Hepatocyte (in vitro differentiated cells): ENCODE results near the gene EVX2. TPM values are rescaled to one million over a fixed set of nuclear protein-coding genes. Genes with fewer than 3 reads are reported as not detected.

Experiments used
- DNase-seq: peaks from one replicate; pipeline ENCODE4 v3.0.0-alpha.2; 2016; ENCODE audit warnings: low spot score
- H2AFZ ChIP-seq: fragments of 200-600 bp; sonication (generic); 2 replicates; pipeline ENCODE4 v1.6.0; 2016; ENCODE audit warnings: antibody characterized with exemption, mild to moderate bottlenecking
- H3K27ac ChIP-seq: fragments of 200-600 bp; sonication (generic); 2 replicates; pipeline ENCODE4 v1.5.1; 2016; ENCODE audit warnings: mild to moderate bottlenecking
- H3K27me3 ChIP-seq: fragments of 200-600 bp; sonication (generic); 2 replicates; pipeline ENCODE4 v1.6.1; 2016
- H3K36me3 ChIP-seq: fragments of 200-600 bp; sonication (generic); replicated peaks from 2 replicates; pipeline ENCODE4 v1.5.1; 2016; ENCODE audit warnings: low read depth; ENCODE audit not compliant: insufficient read depth
- H3K4me1 ChIP-seq: fragments of 200-600 bp; sonication (generic); 2 replicates; pipeline ENCODE4 v1.5.1; 2016; ENCODE audit warnings: mild to moderate bottlenecking, moderate library complexity; ENCODE audit not compliant: insufficient read depth
- H3K4me2 ChIP-seq: fragments of 200-600 bp; sonication (generic); 2 replicates; pipeline ENCODE4 v1.6.0; 2016
- H3K4me3 ChIP-seq: fragments of 200-600 bp; sonication (generic); 2 replicates; pipeline ENCODE4 v1.5.1; 2016; ENCODE audit warnings: mild to moderate bottlenecking
- H3K79me2 ChIP-seq: fragments of 200-600 bp; sonication (generic); 2 replicates; pipeline ENCODE4 v1.6.0; 2017; ENCODE audit warnings: mild to moderate bottlenecking
- H3K9me2 ChIP-seq: fragments of 200-600 bp; sonication (generic); replicated peaks from 2 replicates; pipeline ENCODE4 v1.6.0; 2017; ENCODE audit warnings: mild to moderate bottlenecking; ENCODE audit not compliant: insufficient read depth
- H3K9me3 ChIP-seq: fragments of 200-600 bp; sonication (generic); 2 replicates; pipeline ENCODE4 v1.5.1; 2016; ENCODE audit warnings: low read depth, mild to moderate bottlenecking
- H4K20me1 ChIP-seq: fragments of 200-600 bp; sonication (generic); 2 replicates; pipeline ENCODE4 v1.6.0; 2016; ENCODE audit warnings: mild to moderate bottlenecking; ENCODE audit not compliant: insufficient read depth, poor library complexity, severe bottlenecking
- EZH2 ChIP-seq: fragments of 200-600 bp; sonication (generic); IDR thresholded peaks from 2 replicates; pipeline ENCODE4 v1.6.1; 2016; ENCODE audit warnings: antibody characterized with exemption, mild to moderate bottlenecking, borderline replicate concordance
- EZH2phosphoT487 ChIP-seq: fragments of 200-600 bp; sonication (generic); IDR thresholded peaks from one replicate; pipeline ENCODE4 v1.6.1; 2018; ENCODE audit warnings: antibody characterized with exemption, mild to moderate bottlenecking, low read depth, moderate library complexity; ENCODE audit not compliant: unreplicated experiment, severe bottlenecking
- WGBS: methylation state at CpG from one replicate; pipeline ENCODE4 v1.1.6; 2016; ENCODE audit warnings: low lambda C conversion rate; ENCODE audit errors: missing lambda C conversion rate; 5-methylcytosine and 5-hydroxymethylcytosine counted together
- polyA plus RNA-seq: library from polyadenylated mRNA; unstranded; fragments of >200 nt; fragmentation: Nextera tagmentation; extraction: Ambion mirVana; gene quantifications from 2 replicates; pipeline ENCODE4 v1.2.1, GENCODE V29; 2016
- total RNA-seq: library from RNA; depleted of rRNA; stranded (reverse); fragments of >200 nt; gene quantifications from 2 replicates; pipeline ENCODE4 v1.2.3, GENCODE V29; 2014
- TF ChIP-seq, protein P1 (sequence below): fragments of 200-600 bp; sonication (generic); IDR thresholded peaks from 2 replicates; pipeline ENCODE4 v1.5.1; 2016; ENCODE audit warnings: antibody characterized with exemption, mild to moderate bottlenecking; ENCODE audit not compliant: poor library complexity

EVX2 gene
- total and polyA plus RNA-seq, 2 experiments from 2014 or later = 1.7 to 3.5 TPM

GRCh38 chr2:176105078-176105729 is 21.4 kb upstream of the EVX2 start:
- peaks cover 13% of the 10 kb centered on the region for H4K20me1 ChIP-seq
- peak overlapping the region; percentile 70 for H3K4me3 ChIP-seq
- H3K27me3 ChIP-seq = peaks cover 94% of the 10 kb centered on the region
- H3K9me2 ChIP-seq = no peaks in the 10 kb centered on the region
- WGBS = 10% methylated on average over 21 of the region's 25 CpGs
- H3K79me2 ChIP-seq = peaks cover 60% of the 10 kb centered on the region
- TF ChIP-seq, protein P1, sequence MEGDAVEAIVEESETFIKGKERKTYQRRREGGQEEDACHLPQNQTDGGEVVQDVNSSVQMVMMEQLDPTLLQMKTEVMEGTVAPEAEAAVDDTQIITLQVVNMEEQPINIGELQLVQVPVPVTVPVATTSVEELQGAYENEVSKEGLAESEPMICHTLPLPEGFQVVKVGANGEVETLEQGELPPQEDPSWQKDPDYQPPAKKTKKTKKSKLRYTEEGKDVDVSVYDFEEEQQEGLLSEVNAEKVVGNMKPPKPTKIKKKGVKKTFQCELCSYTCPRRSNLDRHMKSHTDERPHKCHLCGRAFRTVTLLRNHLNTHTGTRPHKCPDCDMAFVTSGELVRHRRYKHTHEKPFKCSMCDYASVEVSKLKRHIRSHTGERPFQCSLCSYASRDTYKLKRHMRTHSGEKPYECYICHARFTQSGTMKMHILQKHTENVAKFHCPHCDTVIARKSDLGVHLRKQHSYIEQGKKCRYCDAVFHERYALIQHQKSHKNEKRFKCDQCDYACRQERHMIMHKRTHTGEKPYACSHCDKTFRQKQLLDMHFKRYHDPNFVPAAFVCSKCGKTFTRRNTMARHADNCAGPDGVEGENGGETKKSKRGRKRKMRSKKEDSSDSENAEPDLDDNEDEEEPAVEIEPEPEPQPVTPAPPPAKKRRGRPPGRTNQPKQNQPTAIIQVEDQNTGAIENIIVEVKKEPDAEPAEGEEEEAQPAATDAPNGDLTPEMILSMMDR = no peak
- TF ChIP-seq EZH2 = peak; percentile 51
- H3K36me3 ChIP-seq = no peaks in the 10 kb centered on the region
- H3K9me3 ChIP-seq = no peaks in the 10 kb centered on the region
- H2AFZ ChIP-seq = no peak overlapping the region
- H3K27ac ChIP-seq = peak overlapping the region; percentile 93
- H3K4me1 ChIP-seq = no peaks in the 10 kb centered on the region
- no peak for DNase-seq
- H3K4me2 ChIP-seq = peak overlapping the region; percentile 91

- Histone ChIP-seq H3K27me3 (peaks cover 94% of the 10 kb centered on the region), H3K27ac (peak overlapping the region; percentile 93), H3K4me2 (peak overlapping the region; percentile 91), H2AFZ (no peak overlapping the region), H3K9me2 (no peaks in the 10 kb centered on the region), H3K9me3 (no peaks in the 10 kb centered on the region), H3K36me3 (no peaks in the 10 kb centered on the region), H3K4me3 (peak overlapping the region; percentile 26), H4K20me1 (peaks cover 8% of the 10 kb centered on the region), H3K79me2 (peaks cover 58% of the 10 kb centered on the region), H3K4me1 (no peaks in the 10 kb centered on the region)
- TF ChIP-seq EZH2phosphoT487 = peak; percentile 74
- TF ChIP-seq EZH2 = peak; percentile 75
- TF ChIP-seq, protein P1 = no peak
- no peak for DNase-seq
- 4% methylated on average over 53 of the region's 56 CpGs for WGBS
Observed at GRCh38 chr2:176104316-176105077, 20.7 kb upstream of the EVX2 start.

- no peaks in the 10 kb centered on the region for H3K9me3 ChIP-seq
- peak overlapping the region; percentile 26 for H3K4me3 ChIP-seq
- 3% methylated on average over 17 of the region's 17 CpGs for WGBS
- H3K4me2 ChIP-seq = peak overlapping the region; percentile 91
- no peaks in the 10 kb centered on the region for H3K4me1 ChIP-seq
- H4K20me1 ChIP-seq = peaks cover under 1% of the 10 kb centered on the region
- peaks cover 57% of the 10 kb centered on the region for H3K79me2 ChIP-seq
- no peaks in the 10 kb centered on the region for H3K9me2 ChIP-seq
- TF ChIP-seq, protein P1 = no peak
- TF ChIP-seq EZH2phosphoT487 (peak; percentile 28), EZH2 (no peak)
- peak overlapping the region; percentile 93 for H3K27ac ChIP-seq
- H3K36me3 ChIP-seq = no peaks in the 10 kb centered on the region
- no peak for DNase-seq
- no peak overlapping the region for H2AFZ ChIP-seq
- H3K27me3 ChIP-seq = peaks cover 94% of the 10 kb centered on the region
Observed at GRCh38 chr2:176103742-176104315, 20.1 kb upstream of the EVX2 start.
